Measurements from ENCODE around the gene BST2. TPM values are rescaled to one million over a fixed set of nuclear protein-coding genes. Genes with fewer than 3 reads are reported as not detected.

Gene BST2
- total RNA-seq, 1 donor from 2014 or later: 1.9 TPM

DNA sequence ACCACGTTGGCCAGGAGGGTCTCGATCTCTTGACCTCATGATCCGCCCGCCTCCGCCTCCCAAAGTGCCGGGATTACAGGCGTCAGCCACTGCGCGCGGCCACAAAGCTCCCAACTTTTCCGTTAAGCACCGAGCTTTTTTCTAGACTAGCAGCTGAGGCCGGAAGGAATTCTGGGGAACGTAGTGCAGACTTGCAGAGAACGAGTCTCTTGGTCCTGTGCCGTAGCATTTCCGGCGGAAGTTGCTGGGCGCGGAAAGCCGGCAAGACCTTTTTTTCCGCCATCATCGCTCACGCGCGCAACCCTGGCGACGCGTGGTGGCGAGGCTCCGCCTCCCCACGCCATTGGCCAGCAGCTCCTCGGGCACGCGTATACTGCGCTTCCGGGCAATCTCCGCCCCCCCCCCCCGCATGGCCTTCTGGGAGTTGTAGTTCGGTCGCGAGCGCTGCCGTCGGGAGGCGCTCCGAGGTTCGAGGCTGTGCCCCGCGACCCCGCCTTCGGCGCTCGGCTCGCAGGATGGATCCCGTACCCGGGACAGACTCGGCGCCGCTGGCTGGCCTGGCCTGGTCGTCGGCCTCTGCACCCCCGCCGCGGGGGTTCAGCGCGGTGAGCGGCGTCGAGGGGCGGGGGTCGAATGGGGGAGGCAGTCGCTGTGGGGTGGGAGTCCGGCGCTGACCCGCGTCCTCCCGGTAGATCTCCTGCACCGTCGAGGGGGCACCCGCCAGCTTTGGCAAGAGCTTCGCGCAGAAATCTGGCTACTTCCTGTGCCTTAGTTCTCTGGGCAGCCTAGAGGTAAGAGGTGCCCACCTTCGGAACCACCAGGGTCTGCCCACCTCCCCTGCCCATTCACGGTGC lies 14.4 kb upstream of the BST2 start, which contains the start of gene MVB12A:
Gene MVB12A, plus strand, starts transcription at position 427 of the 854 bp plus-strand sequence. Its CDS starts 89 bp downstream, at position 516.
- peak; percentile 99 for DNase-seq (ENCODE audit: low read depth in 2 of 2)

DNA sequence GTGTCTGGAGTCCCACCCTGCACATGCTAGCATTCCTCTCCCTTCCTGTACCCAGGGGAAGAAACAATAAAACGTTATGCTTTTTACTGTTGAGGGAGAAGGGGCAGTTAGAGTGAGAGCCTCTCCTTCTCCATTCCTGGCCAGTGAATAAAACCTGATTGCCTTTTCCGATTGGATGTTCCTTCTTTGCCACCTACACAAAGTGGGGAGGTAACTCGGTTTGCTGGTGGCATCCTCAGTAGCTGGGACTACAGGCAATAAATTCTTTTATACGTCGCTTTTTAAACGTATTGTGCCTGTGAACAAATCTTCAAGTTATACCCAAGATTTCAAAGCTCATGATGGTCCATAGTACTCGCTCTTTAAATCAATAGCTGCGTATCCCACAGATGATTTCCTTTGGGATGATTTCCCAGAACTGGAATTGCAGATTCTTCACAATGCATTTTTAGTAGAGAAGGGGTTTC lies 13.8 kb upstream of the BST2 start:
- no peak for DNase-seq (ENCODE audit: low read depth in 2 of 2)

DNA sequence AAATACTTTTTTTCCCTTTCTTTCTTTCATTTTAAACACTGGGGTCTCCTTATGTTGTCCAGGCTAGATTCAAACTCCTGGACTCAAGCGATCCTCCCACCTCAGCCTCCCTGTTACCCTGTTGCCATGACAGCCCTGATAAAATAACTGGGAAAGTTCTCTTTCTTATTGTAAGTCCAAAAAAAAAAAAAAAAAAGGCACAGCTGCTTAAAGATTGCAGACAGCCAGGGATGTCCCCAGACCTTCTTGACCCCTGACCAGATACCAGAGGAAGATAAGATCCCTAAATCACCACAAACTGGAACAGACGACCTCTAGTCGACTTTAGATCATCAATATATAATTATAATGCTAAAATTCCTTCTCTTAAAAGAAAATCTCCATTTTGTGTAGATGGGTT lies 13.3 kb upstream of the BST2 start:
- no peak for DNase-seq (ENCODE audit: low read depth in 2 of 2)

- no peak for DNase-seq (ENCODE audit: low read depth in 2 of 2)
These were observed 9.7 kb upstream of the BST2 start for GRCh38 chr19:17415121-17415520.

GRCh38 chr19:17414097-17414496 lies 8.7 kb upstream of the BST2 start:
- DNase-seq (ENCODE audit: low read depth in 2 of 2): no peak

DNA sequence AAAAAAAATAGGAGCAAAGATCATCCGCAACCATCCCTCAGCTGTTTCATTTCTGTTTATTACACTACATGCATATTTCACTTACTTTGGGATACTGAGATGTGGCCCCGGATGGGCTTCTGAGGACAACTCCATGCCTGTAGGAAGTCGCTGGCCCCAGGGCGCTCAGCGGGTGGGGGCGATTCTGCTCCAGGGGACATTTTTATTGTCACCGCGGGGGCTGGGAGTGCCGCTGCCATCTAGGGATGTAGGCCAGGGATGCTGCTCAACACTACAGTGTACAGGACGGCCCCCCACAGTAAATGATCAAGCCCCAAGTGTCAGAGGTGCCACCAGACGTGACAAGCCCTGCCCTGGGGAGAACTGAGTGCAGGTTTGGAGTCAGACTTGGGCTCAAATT lies 6.4 kb upstream of the BST2 start:
- no peak for DNase-seq (ENCODE audit: low read depth in 2 of 2)

- DNase-seq (ENCODE audit: low read depth in 2 of 2): no peak
These were observed 4.6 kb upstream of the BST2 start for GRCh38 chr19:17409990-17410389.

DNA sequence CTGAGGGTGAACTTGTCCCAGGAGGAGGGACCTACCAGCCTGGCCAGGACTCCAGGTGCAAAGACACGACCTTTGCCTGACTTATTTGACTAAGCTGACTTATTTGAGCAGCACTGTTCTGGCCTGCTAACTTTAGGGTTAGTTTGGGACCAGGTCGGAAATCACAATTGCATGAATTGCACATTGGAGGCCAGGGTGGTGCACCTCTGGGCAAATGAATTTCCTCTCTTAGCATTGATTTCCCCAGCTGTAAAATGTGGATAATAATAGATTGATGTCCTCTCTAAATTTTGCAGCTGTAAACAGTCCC lies 1.4 kb upstream of the BST2 start:
- DNase-seq (ENCODE audit: low read depth in 2 of 2): no peak

DNA sequence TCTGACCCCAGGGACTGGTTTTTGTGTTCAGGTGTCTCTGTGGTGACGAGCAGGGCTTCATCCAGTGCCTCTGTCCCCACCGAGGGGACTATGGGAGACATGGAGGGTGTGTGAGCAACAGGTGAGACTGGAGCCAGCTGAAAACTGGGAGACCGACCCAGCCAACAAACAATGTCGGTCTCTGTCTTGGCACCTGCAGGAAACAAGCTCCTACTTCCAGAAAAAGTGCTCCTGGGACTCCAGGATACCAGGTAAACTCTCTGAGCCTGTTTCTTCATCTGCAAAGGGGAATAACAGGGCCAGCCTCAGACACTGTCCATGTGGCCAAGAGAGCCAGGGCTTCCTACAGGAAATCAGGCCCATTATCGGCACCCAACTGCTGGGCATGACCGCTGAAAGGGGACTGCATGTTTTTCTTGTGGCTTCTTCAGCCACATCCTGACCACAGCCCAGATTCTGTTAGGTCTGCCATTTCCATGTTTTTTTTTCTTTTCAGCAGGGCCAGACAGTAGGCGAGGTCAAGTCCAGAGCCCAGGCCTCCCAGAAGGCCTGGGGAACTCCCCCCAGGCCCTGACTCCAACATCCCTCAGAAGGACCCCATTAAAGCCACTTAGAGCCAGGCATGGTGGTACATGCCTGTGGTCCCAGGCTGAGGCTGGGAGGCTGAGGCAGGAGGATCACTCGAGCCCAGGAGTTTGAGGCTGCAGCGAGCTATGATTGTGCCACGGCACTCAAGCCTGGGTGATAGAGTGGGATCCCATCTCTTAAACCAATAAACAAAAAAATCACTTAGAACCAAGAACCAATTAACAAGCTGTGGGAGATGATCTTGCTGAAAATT lies 836 bp upstream of the BST2 start:
- DNase-seq (ENCODE audit: low read depth in 2 of 2): peak in 1 of 2 donors; percentile 19

- no peak for DNase-seq (ENCODE audit: low read depth in 2 of 2)
These were observed 695 bp downstream of the BST2 start for GRCh38 chr19:17404621-17405249.

- no peak for DNase-seq (ENCODE audit: low read depth in 2 of 2)
These were observed 1.4 kb downstream of the BST2 start for GRCh38 chr19:17404015-17404414.

DNA sequence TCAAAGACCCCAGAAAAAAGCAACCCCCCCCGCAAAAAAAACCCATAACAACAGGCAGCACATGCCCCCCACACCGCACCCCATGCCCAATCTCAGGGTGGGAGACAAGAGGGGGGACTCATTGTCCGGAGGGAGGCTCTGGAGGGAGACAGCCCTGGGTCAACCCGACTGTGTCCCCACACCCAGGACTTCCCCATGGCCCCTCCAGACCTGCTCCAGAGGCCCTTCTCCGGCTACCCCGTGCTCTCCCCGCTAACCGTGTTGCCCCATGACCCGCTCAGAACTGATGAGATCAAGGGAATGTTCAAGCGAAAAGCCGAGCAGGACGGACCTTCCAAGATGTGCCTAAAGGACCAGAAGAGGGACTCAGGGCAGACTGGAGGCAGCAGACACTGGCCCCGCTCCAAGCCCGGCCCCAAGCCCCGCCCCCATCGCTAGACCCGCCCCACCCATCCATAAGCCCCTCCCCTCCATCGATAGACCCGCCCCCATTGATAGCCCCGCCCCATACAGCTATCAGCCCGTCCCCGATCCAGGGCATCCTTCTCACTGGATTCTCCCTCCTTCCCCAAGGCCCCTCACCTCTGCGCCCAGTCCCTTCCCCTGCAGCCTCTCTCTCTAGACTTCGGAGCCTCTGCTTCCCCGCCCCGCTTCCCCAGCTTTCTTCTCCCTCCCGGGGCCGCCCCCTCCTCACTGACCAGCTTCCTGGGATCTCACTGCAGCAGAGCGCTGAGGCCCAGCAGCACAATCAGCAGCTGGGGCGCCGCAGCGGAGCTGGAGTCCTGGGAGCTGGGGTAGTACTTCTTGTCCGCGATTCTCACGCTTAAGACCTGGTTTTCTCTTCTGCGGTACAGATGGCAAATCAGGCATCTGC lies 2.2 kb downstream of the BST2 start:
- DNase-seq (ENCODE audit: low read depth in 2 of 2): no peak

- DNase-seq (ENCODE audit: low read depth in 2 of 2): no peak
These were observed 3.8 kb downstream of the BST2 start for GRCh38 chr19:17401628-17402027.

DNA sequence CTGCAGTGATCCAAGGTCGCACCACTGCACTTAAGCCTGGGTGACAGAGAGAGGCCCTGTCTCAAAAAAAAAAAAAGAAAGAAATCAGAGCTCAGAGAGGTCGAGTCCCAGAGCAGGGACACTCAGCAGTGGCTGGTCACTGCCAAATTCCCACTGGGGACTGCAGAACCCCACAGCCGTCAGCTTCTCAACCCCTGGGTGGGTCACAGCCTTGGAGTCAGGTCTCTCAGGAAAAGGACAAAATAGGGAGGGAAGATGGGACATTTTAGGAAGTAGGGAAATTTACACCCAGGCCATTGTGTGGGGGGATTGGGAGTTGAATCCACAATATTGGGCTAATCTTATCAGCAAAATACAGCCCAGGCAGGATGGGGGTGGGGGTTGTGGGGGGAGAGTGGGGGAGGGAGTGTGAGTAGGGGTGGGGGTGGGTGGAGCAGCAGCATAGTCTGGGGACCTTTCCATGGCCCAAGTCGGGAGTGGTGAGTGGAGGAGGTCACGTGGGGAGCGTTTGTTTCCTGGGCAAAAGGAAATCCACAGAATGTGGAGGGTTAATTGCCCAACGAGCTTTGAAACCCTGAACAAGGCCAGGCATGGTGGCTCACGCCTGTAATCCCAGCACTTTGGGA lies 6.4 kb downstream of the BST2 start:
- DNase-seq (ENCODE audit: low read depth in 2 of 2): no peak

DNA sequence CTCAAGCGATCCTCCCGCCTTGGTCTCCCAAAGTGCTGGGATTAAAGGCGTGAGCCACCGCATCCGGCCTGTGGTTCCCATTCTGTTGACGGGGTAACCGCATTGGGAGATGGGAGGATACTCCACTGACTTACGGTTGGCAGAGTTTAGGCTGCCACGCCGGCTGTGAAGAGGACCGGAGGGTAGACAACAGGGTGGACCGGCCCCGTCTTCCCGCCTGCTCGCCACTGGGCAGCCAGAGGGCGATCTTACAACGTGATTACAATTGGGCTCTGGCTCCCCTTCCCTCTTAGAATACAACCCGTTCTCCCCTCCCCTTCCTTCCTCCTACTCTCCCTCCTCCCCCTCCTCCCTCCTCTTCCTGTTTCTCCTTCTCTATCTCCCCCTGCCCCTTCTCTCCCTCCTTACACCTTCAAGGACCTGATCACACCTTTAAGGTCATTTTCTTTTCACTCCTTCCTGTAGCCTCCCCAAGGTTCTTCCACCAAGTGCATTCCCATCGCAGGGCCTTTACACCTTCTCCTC lies 10.5 kb downstream of the BST2 start:
- DNase-seq (ENCODE audit: low read depth in 2 of 2): peak; percentile 49 to 73

DNA sequence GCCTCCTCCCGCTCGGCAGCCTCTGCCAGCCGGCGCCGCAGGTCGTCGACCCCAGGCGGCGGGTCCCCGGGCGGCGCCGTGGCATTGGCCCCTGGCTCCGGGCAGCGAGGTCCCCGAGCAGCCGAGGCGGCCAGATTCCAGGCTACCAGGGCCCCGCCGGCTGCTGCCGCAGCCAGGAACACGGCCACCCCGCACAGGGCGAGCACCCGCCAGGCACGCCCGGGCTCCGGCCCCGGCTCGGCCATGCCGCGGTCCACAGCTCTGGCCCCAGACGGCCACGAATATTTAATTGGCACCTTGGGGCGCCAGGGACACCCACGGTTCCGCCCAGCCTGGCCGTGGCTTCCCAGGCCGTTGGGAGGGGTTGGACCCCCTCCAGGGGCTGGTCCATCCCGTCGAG lies 11.5 kb downstream of the BST2 start, which contains the start of gene CCDC194:
Gene CCDC194, minus strand, starts transcription at position 283 of the 400 bp plus-strand sequence. Its CDS starts 38 bp downstream, at position 245.
- no peak for DNase-seq (ENCODE audit: low read depth in 2 of 2)

DNA sequence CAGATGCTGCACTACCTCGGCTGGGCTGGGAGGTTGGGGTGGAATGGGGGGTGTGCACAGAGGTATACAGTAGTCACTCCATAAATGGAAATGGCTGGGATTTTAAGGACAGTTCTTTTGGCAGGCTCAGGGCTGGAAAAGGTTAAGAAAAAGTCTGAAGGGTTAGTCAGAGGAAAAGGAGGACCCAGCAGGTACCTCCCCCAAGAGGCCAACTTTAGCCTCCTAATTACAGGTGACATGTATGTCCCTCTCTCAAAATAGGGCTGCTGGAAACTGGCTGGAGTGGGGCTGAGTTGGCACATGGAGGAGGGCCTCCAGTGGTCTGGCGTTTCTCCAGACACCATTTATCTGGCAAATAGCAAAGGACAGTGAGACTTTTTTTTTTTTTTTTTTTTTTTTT lies 12.4 kb downstream of the BST2 start:
- DNase-seq (ENCODE audit: low read depth in 2 of 2): no peak

DNA sequence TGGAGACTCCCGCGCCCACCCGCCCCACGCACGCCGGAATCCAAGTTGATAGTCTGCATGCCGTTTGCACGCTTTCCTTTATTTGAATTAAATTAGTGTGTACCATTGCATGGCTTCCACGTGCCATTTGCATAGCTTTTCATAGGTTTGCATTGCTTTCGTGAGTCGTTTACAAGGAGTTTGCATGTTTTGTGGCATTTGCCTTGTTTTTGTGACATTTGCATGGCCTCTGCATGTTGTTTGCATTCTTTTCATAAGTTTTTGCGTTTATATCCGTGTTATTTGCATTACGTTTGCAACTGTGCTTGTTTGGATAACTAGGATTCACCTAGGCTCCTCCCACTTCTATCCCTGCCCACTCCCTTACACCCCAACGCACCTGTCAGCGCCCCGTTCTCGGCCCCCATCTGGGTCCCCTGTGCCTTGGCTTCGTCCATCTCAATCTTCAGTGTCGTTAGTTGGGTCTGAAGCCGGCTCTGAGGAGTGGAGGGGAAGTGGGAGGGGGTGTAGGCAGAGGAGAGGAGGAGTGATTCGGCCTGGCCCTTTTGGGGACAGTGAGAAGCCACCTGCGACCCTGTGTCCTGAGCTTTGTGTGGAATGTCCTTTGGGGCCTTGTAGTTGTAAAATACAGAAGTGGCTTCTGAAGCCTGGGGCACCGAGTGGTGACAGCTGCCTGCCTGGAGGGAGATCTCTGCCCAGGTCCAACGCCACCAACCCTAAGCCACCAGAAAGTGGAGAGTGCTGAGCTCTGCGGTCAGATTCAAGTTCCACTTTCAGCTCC lies 13.9 kb downstream of the BST2 start:
- no peak for DNase-seq (ENCODE audit: low read depth in 2 of 2)

- DNase-seq (ENCODE audit: low read depth in 2 of 2): peak; percentile 78 to 94
These were observed 14.6 kb downstream of the BST2 start for GRCh38 chr19:17390665-17391370.

All from dermis microvascular lymphatic vessel endothelial cell (primary cell).